IMR-90 (cell line): ENCODE results near the gene FOXO1. TPM values are rescaled to one million over a fixed set of nuclear protein-coding genes. Genes with fewer than 3 reads are reported as not detected.

Source experiments
- ATAC-seq: fragments of 200-7000 bp; cut with Tn5 transposase; 2 replicates; pipeline ENCODE4 v1.9.1; 2020; ENCODE audit warnings: low read depth, mild to moderate bottlenecking, moderate library complexity
- BruUV-seq: library from RNA; stranded (reverse); fragments of 400-500 nt; replicated peaks from 2 replicates; lab custom pipeline; 2021; lab: Mats Ljungman, UMichigan
- CTCF ChIA-PET: fragments of 300-600 bp; formaldehyde crosslinking; extraction: SDS; loops from one replicate; lab custom pipeline; 2021; ENCODE audit warnings: antibody characterized with exemption; lab: Yijun Ruan, JAX
- POLR2A ChIA-PET: fragments of 300-600 bp; sonication (Branson Sonifier 250); formaldehyde crosslinking; loops from one replicate; lab custom pipeline; 2022; ENCODE audit warnings: antibody characterized with exemption; ENCODE audit not compliant: unreplicated experiment; lab: Charles Lee
- DNase-seq: peaks from one replicate; pipeline ENCODE4 v3.0.0; 2013
- H2AFZ ChIP-seq: replicated peaks from 2 replicates; pipeline ENCODE3; 2013; ENCODE audit warnings: low read length, mild to moderate bottlenecking; ENCODE audit not compliant: poor library complexity
- H2AK5ac ChIP-seq: 2 replicates; pipeline ENCODE4 v1.6.1; 2013; ENCODE audit warnings: low read depth, low read length, inconsistent platforms
- H2AK9ac ChIP-seq: replicated peaks from 2 replicates; pipeline ENCODE3; 2013; ENCODE audit warnings: mild to moderate bottlenecking, low read depth, low read length, moderate library complexity; ENCODE audit not compliant: poor library complexity
- H2BK120ac ChIP-seq: 2 replicates; pipeline ENCODE4 v1.6.1; 2013; ENCODE audit warnings: low read depth, low read length, inconsistent platforms
- H2BK15ac ChIP-seq: 3 replicates; pipeline ENCODE4 v1.6.1; 2013; ENCODE audit warnings: low read depth, low read length, inconsistent platforms
- H2BK20ac ChIP-seq: 2 replicates; pipeline ENCODE4 v1.6.1; 2013; ENCODE audit warnings: low read depth, mild to moderate bottlenecking, inconsistent platforms, low read length, moderate library complexity
- H2BK5ac ChIP-seq: 2 replicates; pipeline ENCODE4 v1.6.1; 2013; ENCODE audit warnings: mild to moderate bottlenecking, low read depth, low read length, inconsistent platforms; ENCODE audit not compliant: poor library complexity, severe bottlenecking
- H3K14ac ChIP-seq: replicated peaks from 2 replicates; pipeline ENCODE4 v1.6.1; 2013; ENCODE audit warnings: low read depth, low read length, inconsistent platforms
- H3K18ac ChIP-seq: 2 replicates; pipeline ENCODE4 v1.6.1; 2013; ENCODE audit warnings: low read depth, low read length, control low read depth
- H3K23ac ChIP-seq: 2 replicates; pipeline ENCODE4 v1.6.1; 2013; ENCODE audit warnings: low read depth, low read length, inconsistent platforms
- H3K27ac ChIP-seq: 2 replicates; pipeline ENCODE4 v1.5.1; 2013; ENCODE audit warnings: mild to moderate bottlenecking, control low read depth, low read length; ENCODE audit not compliant: insufficient read depth
- H3K27me3 ChIP-seq: 2 replicates; pipeline ENCODE4 v1.6.1; 2013; ENCODE audit warnings: low read length; ENCODE audit not compliant: control insufficient read depth, insufficient read depth
- H3K36me3 ChIP-seq: 2 replicates; pipeline ENCODE4 v1.6.1; 2013; ENCODE audit warnings: low read length, mixed read lengths; ENCODE audit not compliant: control insufficient read depth, insufficient read depth
- H3K4ac ChIP-seq: 2 replicates; pipeline ENCODE4 v1.6.1; 2013; ENCODE audit warnings: low read depth, low read length, inconsistent platforms
- H3K4me1 ChIP-seq: 2 replicates; pipeline ENCODE4 v1.6.1; 2013; ENCODE audit warnings: low read length, mixed read lengths; ENCODE audit not compliant: control insufficient read depth, insufficient read depth
- H3K4me2 ChIP-seq: 2 replicates; pipeline ENCODE4 v1.6.1; 2013; ENCODE audit warnings: low read depth, mild to moderate bottlenecking, control low read depth, low read length, moderate library complexity
- H3K4me3 ChIP-seq: 2 replicates; pipeline ENCODE4 v1.5.1; 2013; ENCODE audit warnings: low read depth, mild to moderate bottlenecking, control low read depth, low read length, moderate library complexity; ENCODE audit not compliant: insufficient read depth
- H3K56ac ChIP-seq: 2 replicates; pipeline ENCODE4 v1.6.1; 2013; ENCODE audit warnings: low read length, inconsistent platforms; ENCODE audit not compliant: insufficient read depth; ENCODE audit errors: extremely low read depth
- H3K79me1 ChIP-seq, 2 experiments: 2 replicates each; pipeline ENCODE4 v1.6.1; 2013; ENCODE audit warnings: low read length in 2 of 2, inconsistent platforms in 1 of 2, low read depth in 1 of 2
- H3K9ac ChIP-seq: 2 replicates; pipeline ENCODE4 v1.6.1; 2013; ENCODE audit warnings: low read depth, low read length, control low read depth
- H3K9me1 ChIP-seq: 2 replicates; pipeline ENCODE4 v1.6.1; 2013; ENCODE audit warnings: low read length, inconsistent platforms; ENCODE audit not compliant: insufficient read depth
- H3K9me3 ChIP-seq: 2 replicates; pipeline ENCODE4 v1.6.1; 2013; ENCODE audit warnings: low read length; ENCODE audit not compliant: control insufficient read depth, insufficient read depth
- H4K20me1 ChIP-seq: 2 replicates; pipeline ENCODE4 v1.6.1; 2013; ENCODE audit warnings: low read length, inconsistent platforms; ENCODE audit not compliant: insufficient read depth
- H4K5ac ChIP-seq: 2 replicates; pipeline ENCODE4 v1.6.1; 2013; ENCODE audit warnings: mild to moderate bottlenecking, low read depth, low read length, control low read depth
- H4K8ac ChIP-seq, 2 experiments: 2 replicates each; pipeline ENCODE4 v1.6.1; 2013; ENCODE audit warnings: low read depth in 2 of 2, low read length in 2 of 2, control low read depth in 1 of 2, inconsistent platforms in 1 of 2
- H4K91ac ChIP-seq: 2 replicates; pipeline ENCODE4 v1.6.1; 2013; ENCODE audit warnings: low read depth, low read length, inconsistent platforms; ENCODE audit not compliant: insufficient read depth
- BHLHE40 ChIP-seq: fragments of 150-350 bp; IDR thresholded peaks from 2 replicates; pipeline ENCODE4 v1.6.1; 2016; ENCODE audit warnings: mild to moderate bottlenecking, low read depth, low read length
- CHD1 ChIP-seq: IDR thresholded peaks from 2 replicates; pipeline ENCODE4 v1.6.1; 2012; ENCODE audit warnings: low read depth, low read length, improper control_type of control experiment
- CTCF ChIP-seq: conservative IDR thresholded peaks from 2 replicates; pipeline ENCODE4 v1.5.1; 2012; ENCODE audit warnings: mild to moderate bottlenecking, low read depth, low read length, improper control_type of control experiment
- ELK1 ChIP-seq: fragments of 150-350 bp; IDR thresholded peaks from 2 replicates; pipeline ENCODE4 v1.6.1; 2016; ENCODE audit warnings: low read depth, mild to moderate bottlenecking, low read length, moderate library complexity, borderline replicate concordance
- MAFK ChIP-seq: IDR thresholded peaks from 2 replicates; pipeline ENCODE4 v1.6.1; 2012; ENCODE audit warnings: low read depth, low read length, improper control_type of control experiment
- MXI1 ChIP-seq: IDR thresholded peaks from 2 replicates; pipeline ENCODE4 v1.6.1; 2012; ENCODE audit warnings: low read depth, mild to moderate bottlenecking, low read length, moderate library complexity, borderline replicate concordance
- POLR2A ChIP-seq: IDR thresholded peaks from 2 replicates; pipeline ENCODE4 v1.6.1; 2012; ENCODE audit warnings: mild to moderate bottlenecking, low read depth, low read length
- RAD21 ChIP-seq: IDR thresholded peaks from 2 replicates; pipeline ENCODE4 v1.6.1; 2012; ENCODE audit warnings: low read length, improper control_type of control experiment
- RCOR1 ChIP-seq: IDR thresholded peaks from 2 replicates; pipeline ENCODE4 v1.6.1; 2012; ENCODE audit warnings: mild to moderate bottlenecking, low read length, improper control_type of control experiment; ENCODE audit not compliant: insufficient replicate concordance
- RFX5 ChIP-seq: IDR thresholded peaks from 2 replicates; pipeline ENCODE4 v1.8.0; 2012; ENCODE audit warnings: low read depth, mild to moderate bottlenecking, low read length, moderate library complexity
- SMC3 ChIP-seq: fragments of 150-350 bp; IDR thresholded peaks from 2 replicates; pipeline ENCODE4 v1.6.1; 2016; ENCODE audit warnings: low read depth, mild to moderate bottlenecking, antibody characterized with exemption, low read length, moderate library complexity
- USF2 ChIP-seq: fragments of 150-350 bp; IDR thresholded peaks from 2 replicates; pipeline ENCODE4 v1.6.1; 2017; ENCODE audit warnings: mild to moderate bottlenecking, antibody characterized with exemption, low read length, low read depth
- WGBS, 2 experiments: methylation state at CpG; one replicate each; pipeline versions ENCODE4 v1.1.5 to v1.1.7; 2013; ENCODE audit warnings: missing lambda C conversion rate in 2 of 2; ENCODE audit not compliant: insufficient read length in 1 of 2; ENCODE audit errors: extremely low coverage in 2 of 2; 5-methylcytosine and 5-hydroxymethylcytosine counted together
- dilution Hi-C: fragments of 300-500 bp; cut with HindIII; formaldehyde crosslinking; loops from one replicate; pipeline ENCODE4 v1.14.3; 2018; ENCODE audit warnings: low sequenced_read_pairs; ENCODE audit not compliant: unreplicated experiment
- in situ Hi-C: fragments of 300-500 bp; cut with MboI; formaldehyde crosslinking; loops from 3 replicates; pipeline ENCODE4 v1.14.3; 2019; ENCODE audit warnings: low sequenced_read_pairs, inconsistent platforms, mixed read lengths
- intact Hi-C: fragments of 100-400 bp; cut with micrococcal nuclease; formaldehyde crosslinking; loops from 2 replicates; pipeline ENCODE4 v1.10.0; 2022
- polyA plus RNA-seq, 3 experiments: library from polyadenylated mRNA; depleted of rRNA; stranded (reverse); fragments of >200 nt; gene quantifications; 2 replicates each; pipeline ENCODE4 v1.2.3, GENCODE V29; 2012; ENCODE audit warnings: low replicate concordance in 1 of 3
- total RNA-seq: library from RNA; depleted of rRNA; stranded (reverse); fragments of >200 nt; gene quantifications from 2 replicates; pipeline ENCODE4 v1.2.3, GENCODE V29; 2012

The FOXO1 gene
- total and polyA plus RNA-seq, 2 of the 4 experiments (the other 2 are of a cell fraction), result 0.12 to 0.18 TPM

- no peak for TF ChIP-seq CHD1
- TF ChIP-seq RAD21, result no peak
These were observed 148.7 kb downstream of the FOXO1 start (continued) for GRCh38 chr13:40517486-40518480.

GRCh38 chr13:40515702-40516101, 150.7 kb downstream of the FOXO1 start:
- POLR2A ChIA-PET, result no interaction called here
- no peaks in the 10 kb centered on the region for H3K9me3 ChIP-seq
- no CpG with 5 or more reads among the region's 1 CpG for WGBS, 2 experiments
- no peak overlapping the region for H4K8ac ChIP-seq
- H2AFZ ChIP-seq, result no peak overlapping the region
- H2AK5ac ChIP-seq, result no peak overlapping the region
- no peak overlapping the region for H3K9ac ChIP-seq
- H3K18ac ChIP-seq, result no peak overlapping the region
- no TSS peak for BruUV-seq
- ATAC-seq (no peak), DNase-seq (no peak)
- 0 out of 2 replicates have a peak, but pooled peaks cover 1% of the 10 kb centered on the region for H3K27me3 ChIP-seq
- no peak overlapping the region for H2BK20ac ChIP-seq
- H4K20me1 ChIP-seq, result no peaks in the 10 kb centered on the region
- no peak overlapping the region for H4K91ac ChIP-seq
- H3K4me2 ChIP-seq, result no peak overlapping the region
- H3K9me1 ChIP-seq, result no peaks in the 10 kb centered on the region
- no peak overlapping the region for H4K5ac ChIP-seq
- no peak overlapping the region for H3K56ac ChIP-seq
- H3K4me3 ChIP-seq, result no peak overlapping the region
- H3K27ac ChIP-seq, result no peak overlapping the region
- intact Hi-C loops (no loop called here), in situ Hi-C loops (no loop called here), dilution Hi-C loops (no loop called here)
- H2AK9ac ChIP-seq, result no peak overlapping the region
- no peaks in the 10 kb centered on the region for H3K4me1 ChIP-seq
- H2BK15ac ChIP-seq, result no peak overlapping the region
- H2BK5ac ChIP-seq, result no peak overlapping the region
- no peaks in the 10 kb centered on the region for H3K79me1 ChIP-seq
- CTCF ChIA-PET, result no interaction called here
- H3K36me3 ChIP-seq, result no peaks in the 10 kb centered on the region
- H3K4ac ChIP-seq, result no peak overlapping the region
- no peak overlapping the region for H2BK120ac ChIP-seq
- no peak overlapping the region for H3K14ac ChIP-seq
- no peak overlapping the region for H3K23ac ChIP-seq
- no peak for TF ChIP-seq SMC3
- no peak for TF ChIP-seq MXI1
- no peak for TF ChIP-seq CTCF
- TF ChIP-seq RCOR1, result no peak
- TF ChIP-seq ELK1, result no peak
- TF ChIP-seq RFX5, result no peak
- no peak for TF ChIP-seq MAFK
- no peak for TF ChIP-seq RAD21
- TF ChIP-seq BHLHE40, result no peak
- TF ChIP-seq USF2, result no peak
- TF ChIP-seq POLR2A, result no peak
